ENCODE results near the gene ACOT8. TPM values are rescaled to one million over a fixed set of nuclear protein-coding genes. Genes with fewer than 3 reads are reported as not detected.

Gene ACOT8
- total and polyA plus RNA-seq, 7 donors: 28.5 to 131 (median 42.5) TPM

DNA sequence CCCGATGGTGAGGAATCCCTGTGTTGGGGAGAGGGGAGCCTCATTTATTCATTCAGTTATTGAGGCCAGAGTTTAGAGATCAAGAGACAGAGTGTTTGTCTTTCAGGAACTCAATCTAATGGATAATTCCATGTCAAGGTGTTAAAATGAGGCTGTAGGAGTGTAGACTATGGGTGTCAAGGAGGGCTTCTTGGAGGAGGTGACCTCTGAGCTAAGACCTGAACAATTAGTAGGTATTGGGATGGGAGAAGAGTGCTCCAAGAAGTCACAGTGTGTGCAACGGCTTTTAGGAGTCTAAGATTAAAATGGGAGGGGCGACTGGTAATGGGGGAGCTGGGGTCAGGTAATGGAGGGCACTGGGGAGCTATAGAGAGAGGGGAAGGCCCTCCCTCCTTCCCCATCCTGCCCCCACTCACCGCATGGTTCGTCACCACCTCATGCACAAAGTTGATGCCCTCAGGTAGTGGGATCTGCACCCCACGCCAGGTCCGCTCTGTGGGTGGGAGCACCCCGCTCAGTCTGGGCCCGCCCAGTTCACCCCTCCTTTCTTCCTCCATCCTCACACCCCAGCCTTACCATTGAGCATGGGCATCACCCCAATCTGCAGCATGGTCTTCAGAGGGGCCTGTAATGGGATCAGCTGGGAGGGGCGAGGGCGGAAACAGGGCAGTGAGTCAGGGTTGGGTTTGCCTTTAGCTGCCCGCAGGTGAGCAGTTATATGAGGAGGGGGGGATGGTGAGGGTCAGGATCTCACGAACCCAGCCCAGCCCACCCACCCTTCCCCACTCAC, 42.0 kb upstream of the ACOT8 start:
- H3K4me1 ChIP-seq: no peaks in the 10 kb centered on the region
- 90 to 95% methylated on average over 13 of the region's 13 CpGs for WGBS, 2 donors
- H3K36me3 ChIP-seq: peaks cover 15 to 73% (median 27%) of the 10 kb centered on the region in 4 donors
- no peak overlapping the region for H3K4me3 ChIP-seq
- H3K27me3 ChIP-seq: no peaks in the 10 kb centered on the region
- no peak for DNase-seq
- intact Hi-C loops (cut with DNase I): no loop called here
- no peak overlapping the region for H3K27ac ChIP-seq
- no peaks in the 10 kb centered on the region for H3K9me3 ChIP-seq
- TF ChIP-seq, protein P1, sequence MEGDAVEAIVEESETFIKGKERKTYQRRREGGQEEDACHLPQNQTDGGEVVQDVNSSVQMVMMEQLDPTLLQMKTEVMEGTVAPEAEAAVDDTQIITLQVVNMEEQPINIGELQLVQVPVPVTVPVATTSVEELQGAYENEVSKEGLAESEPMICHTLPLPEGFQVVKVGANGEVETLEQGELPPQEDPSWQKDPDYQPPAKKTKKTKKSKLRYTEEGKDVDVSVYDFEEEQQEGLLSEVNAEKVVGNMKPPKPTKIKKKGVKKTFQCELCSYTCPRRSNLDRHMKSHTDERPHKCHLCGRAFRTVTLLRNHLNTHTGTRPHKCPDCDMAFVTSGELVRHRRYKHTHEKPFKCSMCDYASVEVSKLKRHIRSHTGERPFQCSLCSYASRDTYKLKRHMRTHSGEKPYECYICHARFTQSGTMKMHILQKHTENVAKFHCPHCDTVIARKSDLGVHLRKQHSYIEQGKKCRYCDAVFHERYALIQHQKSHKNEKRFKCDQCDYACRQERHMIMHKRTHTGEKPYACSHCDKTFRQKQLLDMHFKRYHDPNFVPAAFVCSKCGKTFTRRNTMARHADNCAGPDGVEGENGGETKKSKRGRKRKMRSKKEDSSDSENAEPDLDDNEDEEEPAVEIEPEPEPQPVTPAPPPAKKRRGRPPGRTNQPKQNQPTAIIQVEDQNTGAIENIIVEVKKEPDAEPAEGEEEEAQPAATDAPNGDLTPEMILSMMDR (IDR thresholded peaks at IDR 0.05): no peak
- TF ChIP-seq POLR2A (IDR thresholded peaks at IDR 0.05) (no peak), POLR2AphosphoS5 (IDR thresholded peaks at IDR 0.05) (no peak), EP300 (IDR thresholded peaks at IDR 0.05) (no peak)

DNA sequence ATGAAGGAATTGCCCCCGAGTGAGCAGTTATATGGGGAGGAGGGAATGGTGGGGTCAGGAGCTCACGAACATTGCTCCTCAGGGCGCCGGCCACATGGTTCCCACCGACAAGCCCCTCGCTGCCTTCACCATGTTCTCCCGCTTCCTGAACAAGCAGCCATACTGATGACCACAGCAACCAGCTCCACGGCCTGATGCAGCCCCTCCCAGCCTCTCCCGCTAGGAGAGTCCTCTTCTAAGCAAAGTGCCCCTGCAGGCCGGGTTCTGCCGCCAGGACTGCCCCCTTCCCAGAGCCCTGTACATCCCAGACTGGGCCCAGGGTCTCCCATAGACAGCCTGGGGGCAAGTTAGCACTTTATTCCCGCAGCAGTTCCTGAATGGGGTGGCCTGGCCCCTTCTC, 41.1 kb upstream of the ACOT8 start:
- peaks cover 15 to 81% (median 31%) of the 10 kb centered on the region in 4 donors for H3K36me3 ChIP-seq

DNA sequence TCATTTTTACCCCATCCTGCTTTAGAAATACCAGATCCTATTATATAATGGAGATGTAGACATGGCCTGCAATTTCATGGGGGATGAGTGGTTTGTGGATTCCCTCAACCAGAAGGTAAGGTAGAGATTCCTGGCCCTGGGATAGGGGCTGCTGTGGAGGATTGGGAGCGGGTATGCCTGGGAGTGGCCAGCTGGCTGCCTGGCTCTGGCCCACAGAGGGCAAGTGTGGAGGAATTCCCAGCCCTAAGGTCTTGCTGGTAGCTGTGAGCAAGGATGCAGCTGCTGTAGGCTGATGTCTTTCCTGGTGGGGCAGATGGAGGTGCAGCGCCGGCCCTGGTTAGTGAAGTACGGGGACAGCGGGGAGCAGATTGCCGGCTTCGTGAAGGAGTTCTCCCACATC, 40.5 kb upstream of the ACOT8 start:
- no peak for TF ChIP-seq POLR2A (IDR thresholded peaks at IDR 0.05)
- no peak for TF ChIP-seq EP300 (IDR thresholded peaks at IDR 0.05)
- TF ChIP-seq, protein P1 (IDR thresholded peaks at IDR 0.05): no peak
- TF ChIP-seq POLR2AphosphoS5 (IDR thresholded peaks at IDR 0.05): no peak
- Histone ChIP-seq H3K27ac (no peak overlapping the region), H3K4me1 (peaks cover 0 to 7% (median 3%) of the 10 kb centered on the region in 4 donors), H3K4me3 (no peak overlapping the region), H3K9me3 (no peaks in the 10 kb centered on the region), H3K36me3 (peaks cover 17 to 87% (median 31%) of the 10 kb centered on the region in 4 donors), H3K27me3 (no peaks in the 10 kb centered on the region)
- WGBS, 2 donors: 96 to 98% methylated on average over 7 of the region's 7 CpGs
- DNase-seq: no peak
- intact Hi-C loops (cut with DNase I): no loop called here

More for the DNA sequence above, 41.1 kb upstream of the ACOT8 start:
- H3K27me3 ChIP-seq: no peaks in the 10 kb centered on the region
- intact Hi-C loops (cut with DNase I): no loop called here
- peaks cover 0 to under 1% (median 0%) of the 10 kb centered on the region in 4 donors for H3K4me1 ChIP-seq
- H3K27ac ChIP-seq: no peak overlapping the region
- TF ChIP-seq, protein P1 (IDR thresholded peaks at IDR 0.05): no peak
- TF ChIP-seq EP300 (IDR thresholded peaks at IDR 0.05) (no peak), POLR2A (IDR thresholded peaks at IDR 0.05) (no peak), POLR2AphosphoS5 (IDR thresholded peaks at IDR 0.05) (no peak)
- H3K9me3 ChIP-seq: no peaks in the 10 kb centered on the region
- no peak for DNase-seq
- H3K4me3 ChIP-seq: no peak overlapping the region
- 90 to 92% methylated on average over 12 of the region's 12 CpGs for WGBS, 2 donors

DNA sequence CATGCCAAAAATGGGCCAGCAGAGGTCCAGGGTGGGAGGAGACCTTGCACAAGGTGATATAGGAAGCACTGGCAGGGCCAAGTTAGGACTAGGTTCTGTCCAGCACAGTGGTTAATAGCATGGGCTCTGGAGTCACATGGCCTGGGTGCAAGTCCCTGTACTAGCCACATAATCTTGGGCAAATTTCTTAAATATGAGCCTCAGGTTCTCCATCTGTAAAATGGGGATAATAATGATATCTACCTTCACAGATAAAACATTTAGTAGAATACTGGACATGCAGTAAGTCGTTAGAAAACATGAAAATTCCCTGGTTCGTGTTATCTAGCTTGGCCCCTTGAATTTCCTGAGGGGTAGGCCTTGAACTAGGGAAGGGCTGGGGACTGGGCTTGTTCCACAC, 40.1 kb upstream of the ACOT8 start:
- H3K36me3 ChIP-seq: peaks cover 17 to 91% (median 31%) of the 10 kb centered on the region in 4 donors
- DNase-seq: no peak
- intact Hi-C loops (cut with DNase I): no loop called here
- H3K27ac ChIP-seq: no peak overlapping the region
- no peak for TF ChIP-seq EP300 (IDR thresholded peaks at IDR 0.05)
- TF ChIP-seq, protein P1 (IDR thresholded peaks at IDR 0.05): no peak
- no peak for TF ChIP-seq POLR2AphosphoS5 (IDR thresholded peaks at IDR 0.05)
- H3K4me1 ChIP-seq: peaks cover 0 to 11% (median 6%) of the 10 kb centered on the region in 4 donors
- WGBS, 2 donors: 85 to 87% methylated on average over 2 of the region's 2 CpGs
- H3K4me3 ChIP-seq: no peak overlapping the region
- no peaks in the 10 kb centered on the region for H3K27me3 ChIP-seq
- H3K9me3 ChIP-seq: no peaks in the 10 kb centered on the region
